ENCODE data around the gene ECHDC3.

The ECHDC3 gene

GRCh38 chr10:11763501-11763861 is 21.3 kb downstream of the ECHDC3 start:
- no peaks in the 10 kb centered on the region for H3K9me3 Mint-ChIP-seq
- H3K27ac Mint-ChIP-seq: no peak overlapping the region

DNA sequence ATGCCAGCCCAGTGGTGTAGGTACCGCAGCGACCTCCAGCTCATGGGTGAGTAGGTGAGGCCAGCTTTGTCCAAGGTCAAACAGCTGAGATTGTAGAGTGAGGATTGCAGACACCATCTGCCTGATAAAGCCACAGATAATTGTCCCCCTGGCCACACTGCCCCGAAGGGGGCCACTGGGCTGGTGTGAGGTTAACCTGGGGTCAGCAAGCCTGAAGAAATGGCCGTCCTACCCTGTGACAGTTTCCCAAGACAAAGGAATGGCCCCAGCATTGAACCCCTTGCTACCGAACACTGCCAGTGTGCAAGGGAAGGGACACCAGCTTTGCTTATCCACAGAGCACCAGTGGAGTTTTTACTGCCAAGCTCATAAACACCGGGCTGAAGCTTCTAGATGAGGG is 23.0 kb downstream of the ECHDC3 start:
- Mint-ChIP-seq H3K4me1 (no peaks in the 10 kb centered on the region), H3K27ac (no peak overlapping the region), H3K36me3 (peaks cover 22 to 28% of the 10 kb centered on the region in 2 donors), H3K4me3 (no peak overlapping the region), H3K27me3 (no peaks in the 10 kb centered on the region), H3K9me3 (no peaks in the 10 kb centered on the region)
- ATAC-seq (replicated peaks) (no peak), DNase-seq (no peak)

More at GRCh38 chr10:11763501-11763861, 21.3 kb downstream of the ECHDC3 start:
- DNase-seq (no peak), ATAC-seq (replicated peaks) (no peak)
- peaks cover 25 to 32% of the 10 kb centered on the region in 2 donors for H3K36me3 Mint-ChIP-seq
- no peak overlapping the region for H3K4me3 Mint-ChIP-seq
- no peaks in the 10 kb centered on the region for H3K4me1 Mint-ChIP-seq
- H3K27me3 Mint-ChIP-seq: no peaks in the 10 kb centered on the region

DNA sequence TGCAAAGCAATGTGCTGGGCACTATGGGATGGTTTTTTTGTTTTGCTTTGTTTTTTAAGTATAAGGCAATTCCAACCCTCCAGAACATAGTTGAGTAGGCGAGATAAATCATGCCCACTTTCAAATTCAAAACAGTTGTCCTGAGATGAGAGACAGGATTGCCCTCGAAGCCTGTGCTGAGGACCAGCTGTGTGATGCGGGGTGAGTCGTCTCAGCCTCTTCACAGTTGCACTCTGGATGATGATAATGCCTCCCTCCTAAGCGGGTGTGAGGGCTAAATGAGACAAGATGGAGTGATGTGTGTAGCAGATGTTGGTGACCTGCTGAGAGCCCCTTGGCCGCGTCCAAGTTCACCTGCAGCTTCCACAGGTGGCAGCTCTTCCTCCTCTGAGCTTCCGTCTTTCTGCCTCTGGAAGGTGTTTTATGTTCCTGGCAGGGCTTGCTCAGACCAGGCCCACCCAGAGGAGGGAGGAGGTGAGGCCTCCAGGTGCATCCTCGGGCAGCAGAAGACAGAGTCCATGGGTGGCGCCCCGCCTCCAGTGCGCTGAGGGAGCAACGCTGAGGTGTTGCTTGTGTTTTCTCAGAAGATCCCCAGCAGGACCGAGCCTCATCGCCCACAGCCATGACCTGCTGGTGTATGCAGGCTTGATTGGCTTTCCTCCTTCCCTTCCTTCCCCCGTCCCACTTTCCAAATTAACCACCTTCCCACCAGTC is 30.6 kb downstream of the ECHDC3 start:
- no peaks in the 10 kb centered on the region for H3K36me3 Mint-ChIP-seq
- ATAC-seq (replicated peaks) (no peak), DNase-seq (no peak)
- no peaks in the 10 kb centered on the region for H3K4me1 Mint-ChIP-seq
- no peaks in the 10 kb centered on the region for H3K9me3 Mint-ChIP-seq
- H3K27me3 Mint-ChIP-seq: peaks cover 0 to 5% of the 10 kb centered on the region in 2 donors
- H3K27ac Mint-ChIP-seq: no peak overlapping the region
- H3K4me3 Mint-ChIP-seq: no peak overlapping the region

DNA sequence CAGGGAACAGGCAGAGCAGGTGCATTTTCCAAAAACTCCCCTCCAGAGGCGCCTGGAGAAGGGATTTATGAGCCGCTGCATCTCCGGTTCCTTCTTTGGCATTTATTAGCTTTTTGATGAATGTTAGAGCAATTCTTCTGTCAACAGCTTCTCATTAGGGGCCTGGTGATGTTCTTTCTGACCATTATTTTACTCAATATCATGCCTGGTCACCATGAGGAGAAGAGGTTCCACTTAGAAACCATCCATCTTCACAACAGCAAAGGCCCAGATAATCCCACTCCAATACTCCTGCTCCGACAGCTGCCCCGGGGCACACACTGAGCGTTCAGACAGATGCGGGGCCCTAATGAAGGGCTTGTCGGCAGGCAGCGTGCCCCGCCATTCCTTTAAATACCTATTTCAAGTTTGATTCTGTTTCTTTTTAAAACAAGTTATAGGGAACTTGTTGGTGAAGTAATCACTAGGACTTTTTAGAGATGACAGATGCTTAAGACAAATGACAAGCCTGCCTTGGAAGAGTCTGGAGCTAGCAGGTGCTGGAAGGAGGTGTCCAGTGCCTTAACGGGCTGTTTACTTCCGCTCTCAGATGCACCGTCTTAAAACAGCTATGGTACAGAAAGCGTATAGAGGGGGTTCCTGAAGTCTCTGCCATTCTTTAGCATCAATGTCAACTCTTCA is 31.7 kb downstream of the ECHDC3 start:
- ATAC-seq (replicated peaks) (no peak), DNase-seq (no peak)
- no peaks in the 10 kb centered on the region for H3K36me3 Mint-ChIP-seq
- H3K27me3 Mint-ChIP-seq: peaks cover 0 to 9% of the 10 kb centered on the region in 2 donors
- no peaks in the 10 kb centered on the region for H3K4me1 Mint-ChIP-seq
- no peak overlapping the region for H3K27ac Mint-ChIP-seq
- no peak overlapping the region for H3K4me3 Mint-ChIP-seq
- H3K9me3 Mint-ChIP-seq: peaks cover 4% of the 10 kb centered on the region in 2 donors

DNA sequence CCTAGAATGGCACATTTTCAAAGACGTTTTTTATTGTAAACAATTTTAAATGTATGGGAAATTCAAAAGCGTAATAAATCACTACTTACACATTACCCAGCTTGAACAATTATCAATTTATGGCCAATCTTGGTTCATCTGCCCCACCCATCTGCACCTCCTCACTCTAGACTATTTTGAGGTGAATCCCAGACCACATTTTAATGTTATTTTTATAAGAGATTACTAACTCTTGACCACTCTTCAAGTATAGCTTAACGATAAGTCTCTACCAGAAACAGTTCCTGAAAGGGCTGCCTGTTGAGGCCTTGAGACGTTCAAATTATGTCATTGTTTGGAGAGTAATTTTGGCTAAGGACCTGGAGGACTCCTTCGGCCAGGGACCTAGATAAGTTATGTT is 33.2 kb downstream of the ECHDC3 start:
- peaks cover 0 to 10% of the 10 kb centered on the region in 2 donors for H3K27me3 Mint-ChIP-seq
- H3K4me3 Mint-ChIP-seq: no peak overlapping the region

GRCh38 chr10:11776080-11776479 is 33.9 kb downstream of the ECHDC3 start:
- no peak overlapping the region for H3K27ac Mint-ChIP-seq
- DNase-seq (no peak), ATAC-seq (replicated peaks) (no peak)
- H3K36me3 Mint-ChIP-seq: no peaks in the 10 kb centered on the region
- peaks cover 0 to 5% of the 10 kb centered on the region in 2 donors for H3K27me3 Mint-ChIP-seq
- H3K4me3 Mint-ChIP-seq: no peak overlapping the region
- peaks cover 7 to 10% of the 10 kb centered on the region in 2 donors for H3K9me3 Mint-ChIP-seq
- H3K4me1 Mint-ChIP-seq: no peaks in the 10 kb centered on the region

More for the DNA sequence above, 33.2 kb downstream of the ECHDC3 start:
- Mint-ChIP-seq H3K36me3 (no peaks in the 10 kb centered on the region), H3K9me3 (peaks cover 7 to 10% of the 10 kb centered on the region in 2 donors), H3K4me1 (no peaks in the 10 kb centered on the region), H3K27ac (no peak overlapping the region)
- ATAC-seq (replicated peaks) (no peak), DNase-seq (no peak)

- H3K27ac Mint-ChIP-seq: no peak overlapping the region
- peaks cover 2 to 5% of the 10 kb centered on the region in 2 donors for H3K4me1 Mint-ChIP-seq
- H3K36me3 Mint-ChIP-seq: no peaks in the 10 kb centered on the region
- no peak overlapping the region for H3K4me3 Mint-ChIP-seq
- H3K27me3 Mint-ChIP-seq: peaks cover 5 to 7% of the 10 kb centered on the region in 2 donors
- H3K9me3 Mint-ChIP-seq: peaks cover 7 to 10% of the 10 kb centered on the region in 2 donors
- DNase-seq: no peak
- no peak for ATAC-seq (replicated peaks)
These were observed 38.9 kb downstream of the ECHDC3 start for GRCh38 chr10:11781114-11781513.

DNA sequence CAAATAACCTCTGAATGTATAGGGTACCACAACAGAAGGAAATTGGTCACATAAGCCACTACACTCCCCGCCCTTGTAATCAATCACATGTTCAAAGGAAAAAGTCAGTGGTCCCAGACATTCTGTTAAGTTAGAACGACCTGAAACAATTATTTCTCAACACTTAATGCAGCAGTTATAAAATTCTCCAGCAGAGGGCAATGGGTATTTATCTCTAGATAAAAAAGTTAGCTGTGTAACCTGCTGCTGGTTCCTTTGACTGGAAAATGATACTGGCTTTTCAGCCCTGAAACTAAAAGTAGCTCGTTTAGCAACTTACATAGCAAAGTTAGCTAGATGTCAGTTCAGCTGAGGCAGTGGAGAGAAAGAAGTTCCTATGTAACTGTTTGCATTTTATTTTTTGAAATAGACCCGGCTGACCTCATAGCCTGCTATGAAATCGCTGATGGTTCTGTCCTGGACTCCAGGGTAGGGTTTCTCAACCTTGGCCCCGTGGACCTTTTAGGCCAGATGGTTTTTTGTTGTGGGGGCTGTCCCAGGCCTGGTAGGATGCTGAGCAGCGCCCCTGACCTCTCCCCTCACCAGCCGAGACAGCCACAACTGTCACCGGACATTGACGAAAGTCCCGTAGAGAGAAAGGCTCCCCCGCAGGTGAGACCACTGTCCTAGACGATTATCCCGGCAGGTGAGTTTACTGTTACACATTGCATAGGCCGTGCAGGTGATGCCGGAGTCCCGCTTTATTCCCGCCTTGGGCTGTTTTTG is 40.8 kb downstream of the ECHDC3 start:
- no peak overlapping the region for H3K4me3 Mint-ChIP-seq
- peaks cover 2 to 5% of the 10 kb centered on the region in 2 donors for H3K4me1 Mint-ChIP-seq
- H3K36me3 Mint-ChIP-seq: no peaks in the 10 kb centered on the region
- no peak for DNase-seq
- peaks cover 7 to 10% of the 10 kb centered on the region in 2 donors for H3K9me3 Mint-ChIP-seq
- ATAC-seq (replicated peaks): peak; percentile 34 to 50
- peaks cover 5 to 11% of the 10 kb centered on the region in 2 donors for H3K27me3 Mint-ChIP-seq
- H3K27ac Mint-ChIP-seq: peak overlapping the region; percentile 20

GRCh38 chr10:11783558-11783865 is 41.3 kb downstream of the ECHDC3 start:
- Mint-ChIP-seq H3K27me3 (peaks cover 5 to 11% of the 10 kb centered on the region in 2 donors), H3K4me3 (no peak overlapping the region), H3K9me3 (peaks cover 7 to 10% of the 10 kb centered on the region in 2 donors), H3K36me3 (no peaks in the 10 kb centered on the region), H3K4me1 (peaks cover 2 to 5% of the 10 kb centered on the region in 2 donors), H3K27ac (no peak overlapping the region)
- no peak for ATAC-seq (replicated peaks)
- DNase-seq: no peak

DNA sequence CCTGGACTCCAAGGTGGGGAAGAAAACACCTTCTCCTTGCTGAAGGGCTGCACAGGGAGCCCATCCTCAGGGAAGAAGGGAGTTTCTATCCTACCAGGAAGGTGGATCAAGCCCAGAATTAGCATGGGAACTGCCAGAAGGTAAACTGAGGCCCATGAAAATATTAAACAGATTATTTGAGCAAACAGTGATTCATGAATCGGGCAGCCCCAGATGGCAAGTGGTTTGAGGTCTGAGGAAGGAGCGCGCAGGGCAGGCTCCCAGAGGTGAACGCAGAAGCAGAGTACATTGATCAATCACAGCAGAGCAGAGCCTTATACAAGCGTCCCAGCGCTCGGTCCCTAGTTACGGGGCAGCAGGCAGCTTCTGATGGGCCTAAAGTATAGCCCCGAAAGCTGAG is 45.2 kb downstream of the ECHDC3 start:
- Mint-ChIP-seq H3K36me3 (no peaks in the 10 kb centered on the region), H3K4me1 (peaks cover 2 to 5% of the 10 kb centered on the region in 2 donors), H3K27me3 (peaks cover 0 to 11% of the 10 kb centered on the region in 2 donors), H3K9me3 (no peaks in the 10 kb centered on the region), H3K27ac (no peak overlapping the region), H3K4me3 (no peak overlapping the region)
- DNase-seq (no peak), ATAC-seq (replicated peaks) (no peak)

DNA sequence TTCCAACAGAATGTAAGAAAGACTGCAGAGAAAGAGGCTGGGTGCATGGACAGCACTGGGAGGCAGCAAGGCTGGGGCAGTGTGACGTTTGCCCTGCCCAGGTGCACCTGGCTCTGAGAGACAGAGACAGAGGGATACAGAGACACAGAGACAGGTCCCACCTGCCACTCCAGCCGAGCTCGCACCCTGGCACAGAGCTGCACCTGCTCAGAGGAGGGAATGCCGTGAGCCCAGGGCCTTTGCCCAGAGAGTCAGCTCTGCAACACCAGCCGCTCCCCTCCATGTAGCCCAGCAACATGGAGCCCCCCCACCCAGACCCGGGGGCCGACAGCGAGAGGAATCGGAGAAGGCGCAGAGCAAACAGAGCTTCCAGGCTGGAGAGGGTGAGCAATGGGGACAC is 45.7 kb downstream of the ECHDC3 start:
- Mint-ChIP-seq H3K27ac (peak overlapping the region; percentile 37), H3K4me1 (peaks cover 0 to under 1% of the 10 kb centered on the region in 2 donors), H3K4me3 (no peak overlapping the region), H3K36me3 (no peaks in the 10 kb centered on the region), H3K9me3 (no peaks in the 10 kb centered on the region), H3K27me3 (peaks cover 0 to 11% of the 10 kb centered on the region in 2 donors)
- no peak for ATAC-seq (replicated peaks)
- DNase-seq: no peak

GRCh38 chr10:11789306-11789705 is 47.1 kb downstream of the ECHDC3 start:
- ATAC-seq (replicated peaks): no peak
- Mint-ChIP-seq H3K4me1 (no peaks in the 10 kb centered on the region), H3K27me3 (peaks cover 7 to 11% of the 10 kb centered on the region in 2 donors), H3K9me3 (no peaks in the 10 kb centered on the region), H3K4me3 (no peak overlapping the region), H3K36me3 (no peaks in the 10 kb centered on the region), H3K27ac (no peak overlapping the region)
- DNase-seq: no peak

GRCh38 chr10:11789956-11790355 is 47.8 kb downstream of the ECHDC3 start:
- H3K27ac Mint-ChIP-seq: peak overlapping the region; percentile 42

GRCh38 chr10:11793762-11794479 is 51.7 kb downstream of the ECHDC3 start:
- H3K9me3 Mint-ChIP-seq: peaks cover 0 to 3% of the 10 kb centered on the region in 2 donors
- H3K27me3 Mint-ChIP-seq: peaks cover 0 to 7% of the 10 kb centered on the region in 2 donors
- ATAC-seq (replicated peaks) (no peak), DNase-seq (no peak)
- no peaks in the 10 kb centered on the region for H3K36me3 Mint-ChIP-seq
- no peak overlapping the region for H3K4me3 Mint-ChIP-seq
- H3K4me1 Mint-ChIP-seq: peaks cover 5% of the 10 kb centered on the region in 2 donors
- H3K27ac Mint-ChIP-seq: no peak overlapping the region

More at GRCh38 chr10:11789956-11790355, 47.8 kb downstream of the ECHDC3 start:
- no peaks in the 10 kb centered on the region for H3K4me1 Mint-ChIP-seq
- peaks cover 7 to 8% of the 10 kb centered on the region in 2 donors for H3K27me3 Mint-ChIP-seq
- H3K9me3 Mint-ChIP-seq: no peaks in the 10 kb centered on the region
- no peak for DNase-seq
- ATAC-seq (replicated peaks): no peak
- H3K4me3 Mint-ChIP-seq: no peak overlapping the region
- H3K36me3 Mint-ChIP-seq: no peaks in the 10 kb centered on the region
